GM21423 (cell line): ENCODE data around the gene TDRD12.
"Not testable (repeated sequence)": the region's sequence is repeated elsewhere in the genome, so short reads cannot be mapped to it uniquely, and the experiment has no call there.

Source experiments
- ATAC-seq: cut with Tn5 transposase; IDR thresholded peaks from one replicate; pipeline ENCODE4 v1.9.1; 2021; ENCODE audit warnings: mild to moderate bottlenecking, moderate library complexity; ENCODE audit not compliant: unreplicated experiment

Gene TDRD12

DNA sequence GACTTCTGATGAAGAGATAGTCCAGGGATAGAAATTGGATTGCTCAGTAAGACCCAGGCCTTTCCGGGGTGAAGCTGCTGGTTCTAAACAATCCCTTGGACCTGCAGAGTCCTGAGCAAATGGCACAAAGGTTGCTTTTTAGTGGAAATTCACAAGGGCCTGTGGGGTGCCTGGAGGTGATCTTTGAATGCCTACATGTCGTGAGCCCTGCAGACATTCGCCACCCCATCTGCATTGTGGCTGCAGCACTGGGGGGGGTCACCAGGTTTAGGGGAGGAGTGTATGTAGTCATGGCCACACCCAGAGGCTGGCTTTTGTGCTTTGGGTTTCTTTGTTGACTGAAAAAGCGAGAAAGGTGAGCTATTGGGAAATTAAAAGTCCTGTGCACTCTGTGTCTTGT lies 108.6 kb downstream of the TDRD12 start:
- ATAC-seq = no peak

DNA sequence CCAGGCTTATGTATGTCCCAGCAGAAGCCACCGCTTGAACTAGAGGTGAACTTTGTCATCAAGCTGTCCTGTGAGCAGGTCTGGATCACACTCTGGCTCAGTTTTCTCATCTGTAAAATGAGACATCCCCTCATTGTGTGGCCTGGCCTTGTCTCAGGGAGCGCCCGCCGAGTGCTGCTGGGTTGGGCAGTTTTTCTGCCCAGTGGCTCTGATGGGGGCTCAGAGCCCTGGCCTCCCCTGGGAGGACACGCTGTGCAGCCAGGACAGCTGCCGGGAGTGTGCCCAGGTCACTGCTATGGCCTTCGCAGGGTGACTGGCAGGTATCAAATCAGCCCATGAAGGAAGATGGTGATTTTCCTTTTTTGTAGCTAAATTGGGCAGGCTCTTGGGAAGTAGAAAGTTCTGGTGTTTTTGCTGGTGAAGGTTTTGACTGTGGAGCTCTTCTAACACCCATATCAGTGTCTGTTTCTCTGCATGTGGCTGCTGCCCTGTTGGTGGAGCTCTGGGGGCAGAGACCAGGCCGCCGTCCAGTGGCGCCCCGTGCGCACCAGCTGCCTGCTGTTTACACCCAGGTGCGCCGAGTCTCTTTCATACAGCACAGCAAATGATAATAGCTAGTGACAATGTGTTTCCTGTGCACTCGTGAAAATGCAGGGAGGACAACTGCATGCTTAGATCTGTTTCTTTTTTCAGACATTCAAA lies 109.2 kb downstream of the TDRD12 start:
- ATAC-seq = no peak

DNA sequence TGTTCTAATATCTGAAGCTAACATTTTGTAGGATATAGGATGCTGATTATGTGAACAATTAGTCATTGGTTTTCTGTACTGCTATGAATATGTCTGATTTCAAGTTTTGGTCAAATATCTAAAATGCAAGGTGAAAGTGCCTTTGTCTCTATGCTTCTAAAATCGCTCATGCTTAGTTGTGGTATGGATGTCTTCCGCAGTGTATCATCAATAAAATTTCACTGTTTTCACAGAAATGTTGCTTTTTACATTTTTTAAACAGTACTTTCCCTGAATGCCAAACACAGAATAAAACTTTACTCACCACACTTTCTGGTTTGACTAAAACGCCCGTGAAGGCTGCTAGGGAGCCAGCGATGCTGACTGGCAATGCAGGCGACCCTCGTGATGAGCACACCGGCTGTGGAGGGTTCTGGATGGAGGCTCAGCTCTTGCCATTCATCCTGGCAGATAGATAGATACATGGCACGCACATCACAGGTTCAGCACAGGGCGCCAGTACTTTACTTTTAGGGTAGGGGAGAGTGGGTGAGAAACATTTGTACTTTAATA lies 109.9 kb downstream of the TDRD12 start:
- ATAC-seq = no peak

DNA sequence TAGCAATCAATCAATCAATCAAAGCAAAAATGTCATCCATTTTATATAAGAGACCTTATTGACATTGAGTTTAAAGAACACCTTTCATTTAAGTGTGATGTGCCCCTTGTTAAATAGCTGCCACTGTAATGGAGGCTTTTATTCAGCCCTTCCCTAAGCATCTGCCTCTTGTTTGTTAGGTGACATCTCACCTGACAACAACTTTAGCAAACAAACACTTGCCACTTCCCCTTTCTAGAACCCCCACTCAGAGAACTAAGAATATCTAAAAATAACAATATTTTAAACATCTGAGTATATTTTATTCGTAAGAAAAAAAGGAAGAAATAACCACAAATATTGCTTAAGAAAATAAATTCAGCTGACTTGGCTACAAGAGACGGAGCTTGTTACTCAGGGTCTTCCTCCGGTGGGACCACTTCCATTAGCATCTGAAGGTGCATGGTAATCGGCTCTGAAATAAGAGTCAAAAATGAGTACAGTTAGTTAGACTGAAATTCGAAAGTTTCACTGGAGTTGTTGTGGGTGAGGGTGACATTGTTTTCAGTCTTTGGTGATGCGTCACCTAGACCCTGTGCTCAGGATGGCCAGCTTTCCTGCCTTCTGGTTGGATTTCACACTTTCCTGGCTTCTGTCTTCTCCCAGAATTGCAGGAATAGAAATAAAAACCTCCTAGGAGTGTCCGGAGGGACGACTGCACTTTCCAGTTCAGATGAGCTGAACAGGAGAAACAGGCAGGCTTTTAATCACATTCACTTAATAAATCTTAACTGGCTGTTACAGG lies 110.9 kb downstream of the TDRD12 start:
- no peak for ATAC-seq

DNA sequence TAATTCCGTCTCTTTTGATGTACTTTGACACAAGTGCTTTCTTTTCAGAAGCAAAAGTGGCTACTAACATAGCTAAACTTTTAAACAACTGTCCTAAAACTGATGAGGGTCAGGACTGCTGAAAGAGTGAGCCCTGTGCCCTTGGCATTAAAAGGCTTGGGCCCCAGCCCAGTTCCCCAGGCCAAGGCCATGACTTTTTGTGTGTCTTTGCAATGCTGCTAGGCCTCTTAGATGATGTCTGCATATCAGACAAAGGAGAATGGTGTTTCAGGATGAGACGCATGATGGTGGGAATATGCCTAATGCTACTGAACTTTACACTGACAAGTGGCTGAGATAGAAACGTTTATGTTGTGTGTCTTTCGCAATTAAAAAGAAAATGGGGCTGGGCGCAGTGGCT lies 112.0 kb downstream of the TDRD12 start:
- ATAC-seq = no peak

DNA sequence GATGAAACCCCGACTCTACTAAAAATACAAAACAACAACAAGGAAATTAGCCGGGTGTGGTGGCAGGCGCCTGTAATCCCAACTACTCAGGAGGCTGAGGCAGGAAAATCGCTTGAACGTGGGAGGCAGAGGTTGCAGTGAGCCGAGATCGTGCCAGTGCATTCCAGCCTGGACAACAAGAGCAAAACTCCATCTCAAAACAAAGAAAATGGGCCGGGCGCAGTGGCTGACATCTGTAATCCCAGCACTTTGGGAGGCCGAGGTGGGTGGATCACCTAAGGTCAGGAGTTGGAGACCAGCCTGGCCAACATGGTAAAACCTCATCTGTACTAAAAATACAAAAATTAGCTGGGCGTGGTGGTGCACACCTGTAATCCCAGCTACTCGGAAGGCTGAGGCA lies 112.5 kb downstream of the TDRD12 start:
- not testable (repeated sequence) for ATAC-seq

DNA sequence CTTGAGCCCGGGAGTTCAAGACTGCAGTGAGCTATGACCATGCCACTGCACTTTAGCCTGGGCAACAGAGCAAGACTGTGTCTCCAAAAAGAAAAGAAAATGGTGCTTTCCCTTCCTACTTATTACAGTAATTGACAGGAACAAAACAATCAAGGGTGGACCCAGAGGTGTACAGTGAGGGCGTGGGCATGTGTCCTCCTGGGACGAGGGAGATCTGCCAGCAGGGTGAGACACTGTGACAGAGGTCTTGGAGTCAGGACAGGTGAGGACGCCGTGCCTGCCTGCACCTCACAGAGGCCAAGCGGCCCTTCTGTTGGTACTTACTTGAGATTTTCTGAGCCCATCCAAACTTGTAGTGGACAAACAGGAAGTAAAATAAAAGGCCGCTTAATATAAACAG lies 113.3 kb downstream of the TDRD12 start:
- ATAC-seq = not testable (repeated sequence)

DNA sequence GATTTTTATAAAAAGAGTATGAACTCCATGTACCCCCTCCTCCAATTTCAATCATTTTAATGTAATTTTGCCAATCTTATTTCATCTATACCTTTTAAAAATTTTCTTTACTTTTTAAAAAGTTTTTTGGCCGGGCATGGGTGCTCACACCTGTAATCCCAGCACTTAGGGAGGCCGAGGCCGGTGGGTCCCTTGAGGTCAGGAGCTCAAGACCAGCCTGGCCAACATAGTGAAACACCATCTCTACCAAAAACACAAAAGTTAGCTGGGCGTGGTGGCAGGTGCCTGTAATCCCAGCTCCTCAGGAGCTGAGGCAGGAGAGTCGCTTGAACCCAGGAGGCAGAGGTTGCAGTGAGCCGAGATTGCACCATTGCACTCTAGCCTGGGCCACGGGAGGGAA lies 113.8 kb downstream of the TDRD12 start:
- ATAC-seq = not testable (repeated sequence)

DNA sequence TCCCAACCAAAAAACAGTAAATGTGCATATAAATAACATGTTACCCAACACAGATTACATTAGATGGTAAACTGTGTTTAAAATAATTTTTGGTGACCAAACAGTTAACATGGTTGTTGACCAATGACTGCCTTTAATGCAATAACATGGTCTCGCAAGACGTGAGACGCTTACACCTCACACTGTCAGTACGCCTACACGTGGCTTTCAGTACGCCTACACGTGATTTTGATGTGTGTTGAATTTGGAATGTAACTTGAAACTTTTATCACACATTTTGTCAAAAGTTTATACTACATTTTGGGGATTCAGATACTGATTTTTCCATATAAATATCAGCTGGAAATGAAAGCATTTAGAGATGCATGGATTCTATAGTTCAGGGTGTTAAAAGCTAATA lies 118.0 kb downstream of the TDRD12 start:
- ATAC-seq = no peak

DNA sequence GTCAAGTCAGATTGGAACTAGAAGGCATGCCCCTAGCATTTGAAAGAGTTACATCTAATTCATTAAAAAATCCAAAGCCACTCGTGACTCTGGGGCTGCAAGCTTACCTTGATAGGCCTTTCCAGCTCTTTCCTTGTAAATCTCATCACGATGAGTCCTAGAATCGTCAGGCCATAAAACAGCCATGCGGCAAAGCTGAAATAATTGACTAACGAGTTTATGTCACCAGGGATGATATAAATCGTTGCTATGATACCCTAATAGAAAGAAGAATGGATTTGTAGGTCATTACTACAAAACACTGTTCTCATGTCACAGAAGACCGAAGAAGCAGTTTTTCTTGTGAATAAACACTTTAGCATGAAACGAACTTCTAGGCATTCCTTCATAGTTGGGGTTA lies 122.5 kb downstream of the TDRD12 start:
- no peak for ATAC-seq

DNA sequence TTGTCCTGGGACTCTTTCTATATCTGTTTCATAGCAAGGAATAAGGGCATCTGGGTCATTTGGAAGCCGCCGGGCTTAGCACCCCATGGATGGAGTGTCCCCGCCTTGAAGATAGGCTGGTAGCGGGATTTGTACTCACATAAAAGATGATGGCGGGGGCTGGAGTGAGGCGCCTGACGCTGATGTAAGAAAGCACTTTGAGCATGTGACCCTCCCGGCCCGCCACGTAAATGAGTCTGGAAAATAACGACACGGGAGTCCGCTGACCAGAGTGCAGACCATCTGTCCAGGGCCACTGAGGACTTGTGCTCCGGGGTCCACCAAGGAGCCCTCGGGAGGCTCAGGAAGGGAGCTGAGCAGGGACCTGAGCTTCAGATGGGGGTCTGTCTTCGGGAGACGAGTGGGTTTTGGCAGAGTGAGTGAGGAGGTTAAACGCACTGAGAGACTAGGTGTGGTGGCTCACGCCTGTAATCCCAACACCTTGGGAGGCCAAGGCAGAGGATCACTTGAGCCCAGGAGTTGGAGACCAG lies 124.2 kb downstream of the TDRD12 start:
- no peak for ATAC-seq

DNA sequence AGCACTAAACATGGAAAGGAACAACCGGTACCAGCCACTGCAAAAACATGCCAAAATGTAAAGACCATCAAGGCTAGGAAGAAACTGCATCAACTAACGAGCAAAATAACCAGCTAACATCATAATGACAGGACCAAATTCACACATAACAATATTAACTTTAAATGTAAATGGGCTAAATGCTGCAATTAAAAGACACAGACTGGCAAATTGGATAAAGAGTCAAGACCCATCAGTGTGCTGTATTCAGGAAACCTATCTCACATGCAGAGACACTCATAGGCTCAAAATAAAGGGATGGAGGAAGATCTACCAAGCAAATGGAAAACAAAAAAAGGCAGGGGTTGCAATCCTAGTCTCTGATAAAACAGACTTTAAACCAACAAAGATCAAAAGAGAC lies 128.5 kb downstream of the TDRD12 start:
- ATAC-seq = not testable (repeated sequence)

DNA sequence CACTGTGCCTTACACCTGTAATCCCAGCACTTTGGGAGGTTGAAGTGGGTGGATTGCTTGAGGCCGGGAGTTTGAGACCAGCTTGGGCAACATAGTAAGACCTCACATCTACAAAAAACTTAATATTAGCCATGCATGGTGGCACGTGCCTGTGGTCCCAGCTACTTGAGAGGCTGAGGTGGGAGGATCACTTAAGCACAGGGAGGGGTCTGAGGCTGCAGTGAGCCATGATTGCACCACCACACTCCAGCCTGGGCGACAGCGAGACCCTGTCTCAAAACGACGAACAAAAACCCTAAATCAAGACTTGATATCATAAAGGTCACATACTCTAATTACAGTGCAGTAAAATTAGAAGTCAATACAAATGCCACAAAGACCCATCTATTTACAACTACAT lies 132.6 kb downstream of the TDRD12 start:
- no peak for ATAC-seq

DNA sequence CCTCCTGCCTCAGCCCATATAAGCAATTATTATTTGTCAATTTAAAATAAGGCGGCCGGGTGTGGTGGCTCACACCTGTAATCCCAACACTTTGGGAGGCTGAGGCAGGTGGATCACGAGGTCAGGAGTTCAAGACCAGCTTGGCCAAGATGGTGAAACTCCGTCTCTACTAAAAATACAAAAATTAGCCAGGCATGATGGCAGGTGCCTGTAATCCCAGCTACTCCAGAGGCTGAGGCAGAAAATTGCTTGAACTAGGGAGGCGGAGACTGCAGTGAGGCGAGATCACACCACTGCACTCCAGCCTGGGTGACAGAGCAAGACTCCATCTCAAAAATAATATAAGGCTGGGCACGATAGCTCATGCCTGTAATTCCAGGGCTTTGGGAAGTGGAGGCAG lies 137.3 kb downstream of the TDRD12 start:
- not testable (repeated sequence) for ATAC-seq

DNA sequence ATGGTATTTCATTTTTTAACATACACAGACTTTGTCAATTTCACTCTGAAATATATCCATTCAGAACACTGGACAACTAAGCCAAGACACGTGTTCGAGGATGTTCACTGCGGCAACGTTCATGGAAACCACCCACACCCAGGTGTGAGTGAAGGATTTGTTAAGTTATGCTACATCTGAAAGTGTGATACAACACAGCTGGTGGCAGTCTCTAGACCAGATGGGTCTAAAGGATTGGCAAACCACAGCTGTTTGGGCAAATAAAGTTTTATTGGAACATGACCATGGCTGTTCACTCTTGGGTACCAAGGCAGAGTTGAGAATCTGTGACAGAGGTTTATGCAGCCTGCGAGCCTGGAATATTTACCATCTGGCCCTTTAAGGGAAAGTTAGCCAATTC lies 138.0 kb downstream of the TDRD12 start:
- ATAC-seq = no peak

DNA sequence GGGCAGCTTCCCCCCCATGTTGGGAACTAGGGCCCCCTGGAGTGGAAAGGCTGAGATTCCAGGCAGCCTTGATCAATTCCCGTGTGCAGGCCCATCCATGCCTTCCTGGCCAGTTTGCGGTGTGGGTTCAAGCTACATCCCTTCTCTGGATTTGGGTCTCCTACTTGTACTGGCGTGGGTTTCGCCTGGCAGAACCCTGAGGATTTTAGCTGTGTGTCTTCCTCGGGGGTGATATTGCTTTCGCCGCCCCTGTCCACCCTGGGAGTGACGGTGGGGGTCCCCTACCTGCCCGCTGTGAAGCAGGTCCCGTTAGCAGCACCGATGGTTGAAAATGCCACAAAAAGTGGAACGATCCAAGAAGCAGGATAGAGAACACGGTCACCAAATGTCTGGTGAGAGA lies 138.6 kb downstream of the TDRD12 start:
- no peak for ATAC-seq

DNA sequence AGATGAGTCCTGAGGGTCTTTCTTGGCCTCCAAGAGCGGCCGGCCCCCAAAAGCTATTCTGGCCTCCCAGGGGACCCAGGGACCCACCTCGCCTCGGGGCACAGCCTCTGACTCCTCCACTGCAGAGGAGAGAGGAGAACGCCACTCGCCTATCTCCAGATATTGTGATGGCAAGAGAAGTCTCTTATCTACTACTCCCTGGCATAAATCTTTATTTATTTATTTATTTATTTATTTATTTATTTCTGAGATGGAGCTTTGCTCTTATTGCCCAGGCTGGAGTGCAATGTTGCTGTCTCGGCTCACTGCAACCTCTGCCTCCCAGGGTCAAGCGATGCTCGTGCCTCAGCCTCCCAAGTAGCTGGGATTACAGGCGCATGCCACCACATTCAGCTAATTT lies 139.0 kb downstream of the TDRD12 start:
- no peak for ATAC-seq

DNA sequence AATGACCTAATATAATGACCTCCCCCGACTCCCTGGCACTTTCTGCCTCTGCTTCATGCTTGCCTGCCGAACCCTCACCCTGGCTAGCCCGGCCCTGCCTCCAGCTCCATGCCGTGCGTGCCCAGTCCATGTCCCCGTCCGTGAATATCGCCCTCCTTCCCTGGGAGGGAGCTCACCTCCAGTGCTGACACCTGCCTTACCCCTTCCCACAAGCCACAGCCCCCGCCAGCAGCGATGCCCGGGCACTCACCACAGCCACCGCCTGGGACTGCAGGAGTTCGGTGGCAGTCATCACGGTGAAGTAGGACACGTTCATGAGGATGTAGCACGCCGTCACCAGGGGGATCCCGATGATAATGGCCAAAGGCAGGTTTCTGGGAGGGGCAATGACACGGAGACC lies 140.0 kb downstream of the TDRD12 start:
- ATAC-seq = no peak

DNA sequence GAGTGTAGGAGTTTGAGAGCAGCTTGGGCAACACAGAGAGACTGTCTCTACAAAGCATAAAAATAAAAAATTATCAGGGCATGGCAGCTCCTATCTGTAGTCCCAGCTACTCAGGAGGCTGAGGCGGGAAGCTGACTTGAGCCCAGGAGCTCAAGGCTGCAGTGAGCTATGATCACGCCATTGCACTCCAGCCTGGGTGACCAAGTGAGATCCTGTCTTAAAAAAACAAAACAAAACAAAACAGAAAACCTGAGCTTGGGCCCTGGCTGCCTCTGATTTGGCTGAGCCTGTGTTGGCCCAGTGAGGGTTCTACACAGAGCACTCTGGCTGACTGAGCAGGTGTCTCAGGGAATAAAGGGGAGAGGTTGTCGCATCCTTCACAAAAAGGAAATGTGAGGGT lies 142.0 kb downstream of the TDRD12 start:
- no peak for ATAC-seq

DNA sequence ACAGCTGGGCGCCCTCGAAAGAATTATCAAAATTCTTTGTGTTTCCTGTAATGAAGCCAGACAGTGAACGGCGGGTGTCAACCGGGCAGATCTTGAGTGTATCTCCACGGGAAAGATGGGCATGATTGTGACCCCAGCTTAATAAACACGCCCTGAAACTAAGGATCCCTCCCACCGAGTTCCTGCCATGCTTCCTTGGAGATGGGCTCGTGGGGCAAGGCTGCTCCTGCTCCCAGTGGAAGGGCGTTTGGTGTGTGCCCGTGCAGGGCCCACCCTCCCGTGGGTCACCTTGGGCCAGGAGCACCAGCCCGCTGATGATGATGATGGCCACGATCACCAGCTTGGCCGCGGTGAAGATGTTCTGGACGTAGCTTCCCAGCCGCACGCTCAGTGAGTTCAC lies 142.6 kb downstream of the TDRD12 start:
- ATAC-seq = no peak

DNA sequence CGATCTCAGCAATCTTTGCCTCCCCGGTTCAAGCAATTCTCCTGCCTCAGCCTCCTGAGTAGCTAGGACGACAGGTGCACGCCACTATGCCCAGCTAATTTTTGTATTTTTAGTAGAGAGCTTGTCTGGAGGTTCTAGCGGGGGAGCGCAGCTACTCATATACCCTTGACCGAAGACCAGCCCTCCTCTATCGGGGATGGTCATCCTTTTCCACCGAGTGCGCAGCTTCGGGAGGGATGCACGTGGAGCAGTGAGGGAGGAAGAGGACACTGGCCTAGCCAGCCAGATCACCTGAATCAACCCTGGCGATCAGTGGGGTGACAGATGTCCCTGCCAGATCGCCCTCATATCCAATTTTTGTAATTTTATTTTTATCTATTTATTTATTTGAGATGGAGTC lies 143.2 kb downstream of the TDRD12 start:
- ATAC-seq = no peak

DNA sequence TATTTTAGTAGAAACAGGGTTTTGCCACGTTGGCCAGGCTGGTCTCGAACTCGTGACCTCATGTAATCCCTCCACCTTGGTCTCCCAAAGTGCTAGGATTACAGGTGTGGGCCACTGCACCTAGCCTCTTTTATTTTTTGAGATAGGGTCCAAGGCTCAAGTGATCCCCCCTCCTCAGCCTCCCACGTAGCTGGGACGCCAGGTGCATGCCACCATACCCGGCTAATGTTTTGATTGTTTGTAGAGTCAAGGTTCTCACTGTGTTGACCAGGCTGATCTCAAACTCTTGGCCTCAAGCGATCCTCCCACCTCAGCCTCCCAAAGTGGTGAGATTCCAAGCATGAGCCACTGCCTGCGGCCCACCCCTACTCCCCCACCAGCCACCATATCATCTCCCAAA lies 143.7 kb downstream of the TDRD12 start:
- no peak for ATAC-seq
